DMS53 (cell line): ENCODE data around the gene ASTN2.

Source experiments
- DNase-seq: peaks from one replicate; lab custom pipeline; 2025; lab: John Stamatoyannopoulos, UW

ASTN2 gene

GRCh38 chr9:116383133-116383532, 1031.7 kb downstream of the ASTN2 start:
- no peak for DNase-seq

GRCh38 chr9:116382053-116382452, 1032.8 kb downstream of the ASTN2 start:
- no peak for DNase-seq

- DNase-seq: no peak
These were observed 1033.5 kb downstream of the ASTN2 start for GRCh38 chr9:116381350-116381749.

GRCh38 chr9:116380496-116380995, 1034.3 kb downstream of the ASTN2 start:
- no peak for DNase-seq

GRCh38 chr9:116379821-116380220, 1035.0 kb downstream of the ASTN2 start:
- no peak for DNase-seq

- DNase-seq: no peak
These were observed 1036.0 kb downstream of the ASTN2 start for GRCh38 chr9:116378873-116379272.

- peak; percentile 50 for DNase-seq
These were observed 1037.6 kb downstream of the ASTN2 start for GRCh38 chr9:116377179-116377798.
